ENCODE data around the gene TREM2.
"Not testable (repeated sequence)": the region's sequence is repeated elsewhere in the genome, so short reads cannot be mapped to it uniquely, and the experiment has no call there.

Gene TREM2

DNA sequence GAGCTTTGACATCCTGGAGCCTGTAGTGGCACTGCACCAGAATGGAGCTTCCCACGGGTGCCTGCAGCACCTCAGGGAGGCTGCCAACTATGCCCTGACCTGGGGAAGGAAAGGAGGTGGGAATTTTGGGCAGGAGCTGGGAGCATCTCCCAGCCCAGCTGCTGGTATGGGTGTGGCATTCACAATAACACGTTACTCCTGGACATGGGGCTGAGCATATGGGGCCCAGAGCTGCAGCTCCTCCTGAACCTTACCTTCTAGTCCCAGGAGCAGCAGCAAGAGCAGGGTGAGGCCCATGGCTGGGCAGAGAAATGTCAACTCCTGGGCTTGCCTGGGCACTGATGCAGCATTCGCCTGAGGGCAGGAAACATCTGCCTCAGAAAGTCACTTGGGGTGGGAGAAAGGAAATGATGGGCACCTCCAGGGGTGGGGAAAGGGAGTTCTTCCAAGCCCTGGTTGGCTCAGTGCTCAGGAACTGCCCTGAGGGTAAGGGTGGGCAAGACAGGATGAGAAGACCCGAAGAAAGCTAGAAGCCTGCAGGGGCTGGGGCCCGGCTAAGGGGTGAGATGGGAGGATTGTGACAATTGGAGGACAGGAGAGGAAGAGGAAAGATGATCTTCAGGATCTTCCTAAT, 8.8 kb downstream of the TREM2 start, which contains the start of gene TREML1:
TSS of gene TREML1 (minus strand) at position 356 of the 634 bp plus-strand sequence. CDS start at position 297, 59 bp downstream.
- no peak for FAIRE-seq

DNA sequence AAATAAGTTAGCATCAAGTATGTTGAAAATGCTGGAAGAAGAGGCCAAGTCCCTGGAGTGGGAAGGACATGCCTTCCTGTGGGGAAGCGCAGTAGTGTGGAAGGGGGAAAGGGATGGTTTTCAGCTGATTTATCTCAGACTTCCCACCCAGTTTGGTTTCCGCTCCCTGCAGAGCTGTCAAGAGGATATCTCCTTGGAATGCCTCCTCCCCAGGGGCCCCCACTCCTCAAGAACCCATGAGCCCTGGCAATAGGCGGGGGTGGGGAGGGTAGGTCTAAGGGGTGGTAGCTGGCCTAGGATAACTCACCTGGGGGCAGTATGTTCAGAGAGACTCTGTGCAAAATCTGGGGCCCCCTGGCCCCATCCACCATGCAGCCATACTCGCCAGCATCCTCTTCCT, 9.5 kb downstream of the TREM2 start:
- FAIRE-seq: no peak

DNA sequence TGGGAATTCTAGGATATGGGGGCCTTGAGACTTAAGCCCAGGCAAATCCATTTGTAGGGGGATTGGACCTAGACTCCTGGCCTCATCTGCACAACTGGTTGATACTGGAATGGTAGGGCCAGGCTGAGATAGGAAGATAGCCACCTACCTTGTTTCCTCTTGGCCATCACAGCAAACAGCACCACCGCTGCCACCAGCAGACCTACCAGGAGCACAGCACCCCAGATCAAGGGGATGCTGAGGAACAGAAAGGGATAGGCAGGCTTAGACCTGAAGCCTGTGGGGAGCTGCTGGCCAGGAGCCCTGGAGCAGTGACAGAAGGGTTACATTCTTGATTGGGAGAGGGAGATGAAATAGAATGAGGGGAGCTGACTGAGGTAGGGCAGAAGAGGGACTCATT, 12.2 kb downstream of the TREM2 start:
- no peak for FAIRE-seq

DNA sequence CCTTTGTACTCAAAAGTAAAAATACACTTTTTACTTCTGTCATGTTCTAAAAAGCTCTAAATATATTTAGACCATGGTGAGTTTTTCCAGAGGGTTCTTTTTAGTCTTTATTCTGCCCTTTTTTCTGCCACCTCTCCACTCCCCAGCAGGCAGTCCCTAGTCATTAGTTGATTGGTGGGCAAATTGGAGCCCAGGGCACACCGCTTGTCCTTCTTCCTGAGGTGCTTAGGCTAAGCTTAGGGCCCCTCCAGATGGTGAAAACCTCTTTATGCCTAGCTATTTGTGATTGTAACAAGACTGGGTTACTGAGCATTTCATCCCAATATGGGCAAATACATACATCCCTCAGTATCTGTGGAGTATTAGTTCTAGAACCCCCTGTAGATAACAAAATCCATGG, 15.0 kb downstream of the TREM2 start:
- FAIRE-seq: no peak

DNA sequence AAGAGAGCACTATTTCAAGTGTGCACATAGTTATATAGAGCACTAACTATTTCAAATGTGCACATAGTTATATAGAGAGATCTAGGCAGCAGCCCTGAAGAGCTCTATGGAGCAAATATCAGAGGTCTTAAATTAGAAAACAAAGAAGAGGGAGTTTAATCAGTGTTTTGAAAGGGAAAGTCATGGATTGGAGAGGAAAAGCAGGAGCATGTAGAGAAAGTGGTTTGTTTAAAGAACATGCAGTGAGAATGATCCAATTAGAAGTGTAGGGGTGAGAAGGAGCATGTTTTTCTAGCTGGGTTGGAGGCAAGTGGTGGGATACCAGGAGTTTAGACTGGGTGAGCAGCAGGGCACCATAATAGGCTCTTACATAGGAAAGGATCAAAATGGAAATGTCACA, 26.0 kb downstream of the TREM2 start:
- no peak for FAIRE-seq

DNA sequence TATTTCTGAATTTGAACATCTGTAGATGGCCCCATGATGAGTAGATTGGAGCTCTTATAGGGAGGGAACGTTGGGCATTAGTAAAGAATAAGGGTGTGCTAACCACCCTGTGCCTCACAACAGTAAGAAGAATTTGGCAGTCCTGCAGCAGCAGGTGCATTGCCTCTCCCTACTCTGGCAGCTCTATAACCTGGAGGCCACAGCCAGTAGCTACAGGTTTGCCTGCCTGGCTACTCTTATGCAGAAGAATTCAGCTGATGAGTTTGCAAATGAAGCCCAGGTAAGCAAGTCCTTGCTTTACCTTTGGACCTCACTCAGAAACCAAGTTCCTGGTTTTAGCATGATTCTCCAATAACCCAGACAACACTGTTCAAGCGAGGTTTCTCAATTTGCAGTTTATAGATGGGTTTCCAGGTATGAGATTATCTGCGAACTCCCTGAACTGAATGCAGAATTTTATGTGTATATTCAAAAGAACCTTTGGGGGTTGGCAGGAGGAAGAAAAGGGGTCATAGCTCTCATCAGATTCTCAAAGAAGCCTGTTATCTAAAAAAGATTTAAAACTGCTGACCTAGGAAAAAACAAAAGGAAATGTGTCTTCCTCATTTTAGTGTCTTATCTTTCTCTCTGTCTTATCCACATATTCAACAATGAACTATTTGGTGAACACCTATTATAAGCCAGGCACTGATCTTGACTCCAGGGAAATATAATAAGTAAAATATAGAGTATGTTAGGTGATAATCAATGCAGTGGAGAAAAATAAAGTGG, 27.7 kb downstream of the TREM2 start:
- FAIRE-seq: no peak

DNA sequence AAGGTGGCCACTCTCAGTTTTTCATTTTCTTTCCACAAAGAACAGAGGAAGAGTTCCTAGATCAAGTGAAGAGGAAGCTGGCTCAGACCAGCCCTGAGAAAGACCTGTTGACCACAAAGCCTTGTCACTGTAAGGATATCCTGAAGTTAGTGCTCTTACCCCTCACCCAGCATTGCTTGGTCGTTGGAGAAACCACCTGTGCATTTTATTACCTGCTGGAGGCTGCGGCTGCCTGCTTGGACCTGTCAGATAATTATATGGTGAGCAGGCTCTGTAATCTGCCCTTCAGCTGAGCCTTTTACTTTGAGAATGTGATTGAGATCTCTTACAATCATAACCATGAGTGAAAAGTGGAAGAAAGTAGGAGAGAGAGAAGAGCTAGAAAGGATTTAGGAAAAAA, 30.7 kb downstream of the TREM2 start:
- no peak for FAIRE-seq

DNA sequence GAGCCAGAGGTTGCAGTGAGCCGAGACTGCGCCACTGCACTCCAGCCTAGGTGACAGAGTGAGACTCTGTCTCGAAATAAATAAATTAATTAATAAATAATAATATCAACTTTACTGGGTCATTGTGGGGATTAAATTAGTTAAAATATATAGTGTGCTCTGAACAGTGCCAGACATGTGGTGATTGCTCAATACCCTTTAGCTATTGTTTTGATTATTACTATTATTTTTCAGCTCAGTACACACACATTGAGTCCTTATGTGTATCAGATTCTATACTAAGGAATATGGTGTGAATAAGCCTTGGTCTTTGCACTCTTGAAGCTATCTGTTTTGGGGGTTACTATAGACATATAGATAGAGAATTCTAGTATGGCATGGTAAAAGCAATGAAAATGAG, 37.6 kb downstream of the TREM2 start:
- FAIRE-seq: no peak

DNA sequence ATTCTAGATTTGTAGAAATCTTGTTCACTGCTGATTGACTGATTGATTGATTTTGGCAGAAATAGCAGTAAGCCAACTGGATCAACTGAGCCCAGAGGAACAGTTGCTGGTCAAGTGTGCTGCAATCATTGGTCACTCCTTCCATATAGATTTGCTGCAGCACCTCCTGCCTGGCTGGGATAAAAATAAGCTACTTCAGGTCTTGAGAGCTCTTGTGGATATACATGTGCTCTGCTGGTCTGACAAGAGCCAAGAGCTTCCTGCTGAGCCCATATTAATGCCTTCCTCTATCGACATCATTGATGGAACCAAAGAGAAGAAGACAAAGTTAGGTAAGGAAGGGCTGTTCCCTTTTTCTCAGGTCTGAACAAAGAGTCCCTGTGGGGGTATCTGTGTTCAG, 40.0 kb downstream of the TREM2 start:
- no peak for FAIRE-seq

DNA sequence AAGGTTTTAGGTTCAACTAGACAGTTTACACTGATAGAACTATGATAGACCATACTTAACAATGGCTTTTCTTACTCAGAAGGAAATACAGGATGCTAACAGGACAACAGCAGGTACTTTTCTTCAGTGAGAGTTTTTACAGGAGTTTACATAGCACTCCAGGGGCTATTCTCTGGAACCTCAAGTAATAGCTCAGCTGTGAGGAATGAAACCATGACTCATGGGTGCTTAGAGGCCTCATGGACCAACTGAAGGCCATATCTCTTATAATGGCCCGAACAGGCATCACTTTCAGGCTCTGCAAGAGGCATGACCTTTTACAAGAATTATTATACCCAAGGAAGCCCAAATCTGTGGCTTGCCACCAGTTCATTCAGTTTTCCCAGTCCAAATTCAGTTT, 40.5 kb downstream of the TREM2 start:
- FAIRE-seq: no peak

DNA sequence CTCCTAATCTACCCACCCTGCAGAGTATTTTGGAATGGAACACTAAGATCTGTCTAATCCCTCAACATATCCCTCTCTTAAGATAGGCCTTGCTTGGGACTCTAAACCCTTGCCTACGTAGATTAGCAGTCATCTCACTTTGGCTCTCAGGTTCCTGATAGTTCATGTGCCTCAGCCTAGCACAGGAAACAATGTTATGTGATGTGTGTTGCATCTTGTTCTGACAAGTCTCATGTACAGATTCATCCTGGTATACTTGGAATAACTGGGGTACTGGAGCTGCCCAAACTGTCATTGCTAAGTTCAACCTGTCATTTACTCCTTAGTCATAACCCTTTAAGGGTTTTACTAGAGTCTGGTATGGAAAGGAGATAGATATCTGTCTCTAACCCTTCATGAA, 42.9 kb downstream of the TREM2 start:
- no peak for FAIRE-seq

DNA sequence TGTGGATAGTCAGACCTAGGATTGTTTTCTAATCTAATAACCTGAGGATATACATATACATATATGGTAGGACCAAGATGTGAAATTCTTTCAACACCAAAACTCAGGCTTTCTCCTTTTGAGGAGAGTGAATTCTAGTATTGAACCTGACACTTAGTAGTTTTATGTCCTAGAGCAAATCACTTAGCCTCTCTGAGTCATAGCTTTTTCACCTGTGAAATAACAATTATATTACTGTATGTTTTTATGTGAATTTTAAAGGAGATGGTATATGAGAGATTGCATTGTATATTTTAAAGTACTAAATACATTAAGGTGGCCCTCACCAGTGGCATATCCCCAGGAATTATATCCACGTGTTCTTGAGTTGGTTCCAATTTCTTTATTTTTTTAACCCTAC, 43.4 kb downstream of the TREM2 start:
- no peak for FAIRE-seq

DNA sequence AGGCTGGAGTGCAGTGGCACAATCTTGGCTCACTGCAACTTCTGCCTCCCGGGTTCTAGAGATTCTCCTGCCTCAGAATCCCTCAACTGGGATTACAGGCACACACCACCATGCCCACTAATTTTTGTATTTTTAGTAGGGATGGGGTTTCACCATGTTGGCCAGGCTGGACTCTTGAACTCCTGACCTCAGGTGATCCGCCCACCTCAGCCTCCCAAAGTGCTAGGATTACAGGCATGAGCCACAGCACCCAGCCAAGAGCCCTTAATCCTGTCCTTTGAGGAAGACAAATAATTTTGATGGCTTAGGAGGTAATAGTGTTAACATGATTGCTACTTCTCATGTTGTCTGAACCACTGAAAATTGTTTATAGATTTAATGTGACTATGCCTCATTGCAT, 47.9 kb downstream of the TREM2 start:
- not testable (repeated sequence) for FAIRE-seq

DNA sequence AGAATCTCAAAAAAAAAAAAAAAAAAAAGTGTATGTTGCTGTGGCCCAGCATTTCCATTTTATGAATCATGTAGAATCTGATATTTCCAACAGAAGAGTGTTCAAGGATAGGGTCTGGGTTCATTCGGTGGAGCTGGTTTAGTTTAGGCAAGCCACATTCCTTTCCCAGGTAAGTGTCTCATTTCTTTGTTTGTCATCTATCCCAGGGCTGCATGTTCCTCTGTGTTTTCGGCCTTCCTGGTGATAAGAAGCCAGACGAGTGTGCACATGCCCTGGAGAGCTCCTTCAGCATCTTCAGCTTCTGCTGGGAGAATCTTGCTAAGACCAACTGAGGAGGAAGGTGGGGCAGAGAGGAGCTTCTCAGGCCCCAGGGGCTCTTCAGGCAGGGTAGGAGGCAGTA, 51.9 kb downstream of the TREM2 start:
- no peak for FAIRE-seq

All from A204.1 (cell line).